H1 (cell line): ENCODE data around the gene TBL1Y.

ENCODE experiments used
- EP300 ChIP-seq, 2 experiments: IDR thresholded peaks; 1 replicate in 1 of 2; 2 replicates in 1 of 2; pipeline ENCODE4 v1.6.1; 2011 to 2012; ENCODE audit warnings: low read depth in 2 of 2, low read length in 2 of 2, mild to moderate bottlenecking in 2 of 2, borderline replicate concordance in 1 of 2, inconsistent platforms in 1 of 2, moderate library complexity in 1 of 2
- GABPA ChIP-seq: IDR thresholded peaks from 2 replicates; pipeline ENCODE4 v1.6.1; 2011; ENCODE audit warnings: mild to moderate bottlenecking, low read length, moderate library complexity, borderline replicate concordance; ENCODE audit not compliant: insufficient read depth
- SRF ChIP-seq: IDR thresholded peaks from 2 replicates; pipeline ENCODE4 v1.6.1; 2011; ENCODE audit warnings: mild to moderate bottlenecking, low read depth, low read length, moderate library complexity

- TF ChIP-seq EP300 (IDR thresholded peaks at IDR 0.05; ENCODE audit: borderline replicate concordance in 1 of 2, low read depth in 2 of 2, low read length in 2 of 2) (no peak), SRF (no peak), GABPA (no peak)
Measured at GRCh38 chrY:6949947-6950346, 39.5 kb downstream of the TBL1Y start.
